HepG2 (cell line): ENCODE data around the gene AXIN1. TPM values are rescaled to one million over a fixed set of nuclear protein-coding genes. Genes with fewer than 3 reads are reported as not detected.

Experiments
- CENPT ChIP-seq: sonication (generic); formaldehyde crosslinking; IDR thresholded peaks from 2 replicates; pipeline ENCODE4 v1.8.0; 2022; ENCODE audit warnings: low read depth, mild to moderate bottlenecking, moderate library complexity, missing genetic modification reagents
- CENPX ChIP-seq: sonication (generic); formaldehyde crosslinking; IDR thresholded peaks from 2 replicates; pipeline ENCODE4 v1.9.0; 2021; ENCODE audit warnings: mild to moderate bottlenecking, missing genetic modification reagents, moderate library complexity
- ISL2 ChIP-seq: sonication (generic); formaldehyde crosslinking; IDR thresholded peaks from 2 replicates; pipeline ENCODE4 v1.5.0; 2020; ENCODE audit warnings: missing genetic modification reagents
- KAT7 ChIP-seq: IDR thresholded peaks from 2 replicates; pipeline ENCODE4 v1.6.1; 2018; ENCODE audit warnings: borderline replicate concordance, missing compliant biosample characterization
- KDM5A ChIP-seq: fragments of 200-600 bp; sonication (generic); IDR thresholded peaks from 2 replicates; pipeline ENCODE4 v1.7.0; 2018; ENCODE audit warnings: antibody characterized with exemption, mild to moderate bottlenecking, low read length, borderline replicate concordance
- PREB ChIP-seq: sonication (generic); formaldehyde crosslinking; IDR thresholded peaks from 2 replicates; pipeline ENCODE4 v1.4.0; 2020; ENCODE audit warnings: missing genetic modification reagents
- SALL1 ChIP-seq: sonication (generic); formaldehyde crosslinking; IDR thresholded peaks from 2 replicates; pipeline ENCODE4 v1.8.0; 2022; ENCODE audit warnings: mild to moderate bottlenecking, missing genetic modification reagents
- TBX2 ChIP-seq: sonication (generic); formaldehyde crosslinking; IDR thresholded peaks from 2 replicates; pipeline ENCODE4 v1.5.0; 2020; ENCODE audit warnings: missing genetic modification reagents, mild to moderate bottlenecking, borderline replicate concordance
- ZBTB7B ChIP-seq: sonication (generic); formaldehyde crosslinking; IDR thresholded peaks from 2 replicates; pipeline ENCODE4 v1.4.0; 2020; ENCODE audit warnings: missing genetic modification reagents
- ZHX2 ChIP-seq, 2 experiments: sonication (generic) in 1 of 2; formaldehyde crosslinking in 1 of 2; IDR thresholded peaks; 2 replicates each; pipeline versions ENCODE4 v1.6.1 to v1.9.0; 2014 to 2022; ENCODE audit warnings: antibody characterized with exemption in 1 of 2, borderline replicate concordance in 1 of 2, inconsistent platforms in 1 of 2, low read depth in 1 of 2, missing genetic modification reagents in 1 of 2
- ZNF296 ChIP-seq: sonication (generic); formaldehyde crosslinking; conservative IDR thresholded peaks from 2 replicates; pipeline ENCODE4 v1.5.0; 2020; ENCODE audit warnings: mild to moderate bottlenecking, missing genetic modification reagents
- ZNF557 ChIP-seq: sonication (generic); formaldehyde crosslinking; IDR thresholded peaks from 2 replicates; pipeline ENCODE4 v1.4.0; 2020; ENCODE audit warnings: missing genetic modification reagents
- ZNF687 ChIP-seq: sonication (generic); formaldehyde crosslinking; IDR thresholded peaks from 2 replicates; pipeline ENCODE4 v1.5.1; 2020; ENCODE audit warnings: mild to moderate bottlenecking, missing genetic modification reagents, moderate library complexity
- ZNF768 ChIP-seq: sonication (generic); formaldehyde crosslinking; IDR thresholded peaks from 2 replicates; pipeline ENCODE4 v1.4.0; 2020; ENCODE audit warnings: missing genetic modification reagents
- ZNF784 ChIP-seq: sonication (generic); formaldehyde crosslinking; IDR thresholded peaks from 2 replicates; pipeline ENCODE4 v1.5.1; 2020; ENCODE audit warnings: missing genetic modification reagents, mild to moderate bottlenecking, borderline replicate concordance
- polyA plus RNA-seq, 8 experiments: library from polyadenylated mRNA; depleted of rRNA in 3 of 8; stranded (reverse) in 7 of 8; unstranded in 1 of 8; fragments of >200 nt; fragmentation: Illumina TruSeq in 4 of 8; extraction: Trizol in 4 of 8; gene quantifications; 2 replicates each; pipeline versions ENCODE4 v1.2.1 to v1.2.3, GENCODE V29; 2011 to 2016; ENCODE audit warnings: low read depth in 4 of 8, missing spikeins in 1 of 8, mixed read lengths in 1 of 8; ENCODE audit not compliant: insufficient read depth in 1 of 8
- total RNA-seq, 5 experiments: library from RNA; depleted of rRNA; stranded (reverse); fragments of >200 nt; fragmentation: Illumina TruSeq; extraction: Trizol; gene quantifications; 2 replicates each; pipeline ENCODE4 v1.2.3, GENCODE V29; 2016; ENCODE audit warnings: low read depth in 1 of 5

AXIN1 gene
- total and polyA plus RNA-seq, 2 of the 13 experiments (the other 11 are each of a cell fraction or from before 2014, with no cell fraction given), result 24.0 to 26.0 TPM

- TF ChIP-seq ZHX2 (IDR thresholded peaks at IDR 0.05; ENCODE audit: low read depth) (no peak), ZHX2 (CRISPR knock-in tag; IDR thresholded peaks at IDR 0.05; ENCODE audit: borderline replicate concordance) (no peak), CENPX (CRISPR knock-in tag) (no peak), ZNF687 (CRISPR knock-in tag) (peak; percentile 51), KAT7 (CRISPR knock-in tag) (peak; percentile 59; the same call in 1 of the 2 replicates), ZNF784 (CRISPR knock-in tag) (no peak), SALL1 (peak; percentile 47; the same call in 1 of the 2 replicates), PREB (CRISPR knock-in tag) (0 out of 2 replicates have a peak, but pooled peaks have one; percentile 16), ZBTB7B (CRISPR knock-in tag) (0 out of 2 replicates have a peak, but pooled peaks have one; percentile 59), ISL2 (CRISPR knock-in tag) (0 out of 2 replicates have a peak, but pooled peaks have one; percentile 28), KDM5A (no peak), ZNF557 (CRISPR knock-in tag) (no peak), CENPT (CRISPR knock-in tag) (no peak), TBX2 (CRISPR knock-in tag) (0 out of 2 replicates have a peak, but pooled peaks have one; percentile 30), ZNF768 (CRISPR knock-in tag) (0 out of 2 replicates have a peak, but pooled peaks have one; percentile 25), ZNF296 (CRISPR knock-in tag) (no peak)
Measured at GRCh38 chr16:381789-382717, 29.5 kb upstream of the AXIN1 start, which contains the start of gene PGAP6 (continued).
